PC-9 (cell line): ENCODE data around the gene MAN1A1.

ENCODE experiments used
- CTCF ChIP-seq: fragments of 200-600 bp; sonication (generic); conservative IDR thresholded peaks from 2 replicates; pipeline ENCODE4 v1.6.1; 2017; ENCODE audit warnings: mixed run types, antibody characterized with exemption, mild to moderate bottlenecking, moderate library complexity
- EZH2 ChIP-seq: fragments of 200-600 bp; sonication (generic); IDR thresholded peaks from 2 replicates; pipeline ENCODE4 v1.8.0; 2017; ENCODE audit warnings: antibody characterized with exemption, low read depth

GRCh38 chr6:119333063-119333609 lies 16.4 kb downstream of the MAN1A1 start:
- TF ChIP-seq CTCF (no peak), EZH2 (no peak)
